HG02623 (cell line): Measurements from ENCODE around the gene OR4M2.
"Not testable (repeated sequence)": the region's sequence is repeated elsewhere in the genome, so short reads cannot be mapped to it uniquely, and the experiment has no call there.

ENCODE experiments used
- ATAC-seq: cut with Tn5 transposase; IDR thresholded peaks from one replicate; pipeline ENCODE4 v1.9.1; 2021; ENCODE audit warnings: moderate library complexity; ENCODE audit not compliant: unreplicated experiment

The OR4M2 gene

GRCh38 chr15:22080227-22080626 lies at the start of gene OR4M2:
OR4M2 (plus strand) TSS chr15:22080527; CDS start chr15:22080625, 98 bp downstream.
- not testable (repeated sequence) for ATAC-seq

GRCh38 chr15:22069267-22069666 lies 11.1 kb upstream of the OR4M2 start:
- ATAC-seq: not testable (repeated sequence)

- ATAC-seq: not testable (repeated sequence)
These were observed 1.1 kb downstream of the OR4M2 start for GRCh38 chr15:22081386-22081785.

GRCh38 chr15:22098616-22099253 lies 18.4 kb downstream of the OR4M2 start:
- not testable (repeated sequence) for ATAC-seq

GRCh38 chr15:22099289-22099891 lies 19.1 kb downstream of the OR4M2 start:
- ATAC-seq: peak; percentile 84

GRCh38 chr15:22122033-22122432 lies 41.7 kb downstream of the OR4M2 start:
- ATAC-seq: not testable (repeated sequence)
